ENCODE results near the gene MRPL22. TPM values are rescaled to one million over a fixed set of nuclear protein-coding genes. Genes with fewer than 3 reads are reported as not detected.

The MRPL22 gene
- total and polyA plus RNA-seq, 4 donors = 12.5 to 57.3 (median 20.9) TPM

GRCh38 chr5:154892369-154892771 lies 48.5 kb upstream of the MRPL22 start:
- Histone ChIP-seq H3K27me3 (ENCODE audit: control insufficient read depth in 4 of 4, insufficient read depth in 4 of 4, low read length in 3 of 4) (no peaks in the 10 kb centered on the region), H3K36me3 (ENCODE audit: control insufficient read depth in 4 of 4, insufficient read depth in 3 of 4, low read depth in 1 of 4, low read length in 3 of 4) (peaks cover 16 to 71% (median 62%) of the 10 kb centered on the region in 4 donors), H3K9ac (ENCODE audit: low read depth in 1 of 2, low read length in 2 of 2) (no peak overlapping the region), H3K27ac (ENCODE audit: low read depth in 1 of 2, low read length in 2 of 2) (no peak overlapping the region), H3K4me3 (ENCODE audit: low read depth in 1 of 3, low read length in 3 of 3) (no peak overlapping the region), H3K9me3 (ENCODE audit: control insufficient read depth in 4 of 4, low read length in 3 of 4) (peaks cover 0 to 3% (median 0%) of the 10 kb centered on the region in 4 donors), H3K4me1 (ENCODE audit: control insufficient read depth in 4 of 4, insufficient read depth in 4 of 4, low read length in 3 of 4) (no peaks in the 10 kb centered on the region)
- no peak for TF ChIP-seq RAD21 (IDR thresholded peaks at IDR 0.05)
- no peak for TF ChIP-seq SP1 (IDR thresholded peaks at IDR 0.05)
- no peak for TF ChIP-seq REST (IDR thresholded peaks at IDR 0.05)
- no peak for TF ChIP-seq HNF4G (IDR thresholded peaks at IDR 0.05)
- TF ChIP-seq RXRA (IDR thresholded peaks at IDR 0.05) = no peak
- TF ChIP-seq NR2F2 (IDR thresholded peaks at IDR 0.05) = no peak
- no peak for TF ChIP-seq ATF3 (IDR thresholded peaks at IDR 0.05)
- TF ChIP-seq TAF1 (conservative IDR thresholded peaks at IDR 0.05) = no peak
- TF ChIP-seq CTCF (IDR thresholded peaks at IDR 0.05; ENCODE audit: low read depth, low read length, missing input control) = no peak
- TF ChIP-seq JUND (IDR thresholded peaks at IDR 0.05) = no peak
- DNase-seq (ENCODE audit: low spot score) = no peak
- WGBS = 83% methylated on average over 13 of the region's 13 CpGs

- Histone ChIP-seq H3K27ac (ENCODE audit: low read depth in 1 of 2, low read length in 2 of 2) (no peak overlapping the region), H3K4me3 (ENCODE audit: low read depth in 1 of 3, low read length in 3 of 3) (no peak overlapping the region), H3K4me1 (ENCODE audit: control insufficient read depth in 4 of 4, insufficient read depth in 4 of 4, low read length in 3 of 4) (no peaks in the 10 kb centered on the region), H3K36me3 (ENCODE audit: control insufficient read depth in 4 of 4, insufficient read depth in 3 of 4, low read depth in 1 of 4, low read length in 3 of 4) (peaks cover 17 to 69% (median 60%) of the 10 kb centered on the region in 4 donors), H3K27me3 (ENCODE audit: control insufficient read depth in 4 of 4, insufficient read depth in 4 of 4, low read length in 3 of 4) (no peaks in the 10 kb centered on the region), H3K9ac (ENCODE audit: low read depth in 1 of 2, low read length in 2 of 2) (no peak overlapping the region), H3K9me3 (ENCODE audit: control insufficient read depth in 4 of 4, low read length in 3 of 4) (no peaks in the 10 kb centered on the region)
- 96% methylated on average over 5 of the region's 5 CpGs for WGBS
- TF ChIP-seq EGR1 (IDR thresholded peaks at IDR 0.05; ENCODE audit: low read depth in 2 of 2) (no peak), FOXA2 (IDR thresholded peaks at IDR 0.05) (no peak), FOXA1 (IDR thresholded peaks at IDR 0.05) (no peak), JUND (IDR thresholded peaks at IDR 0.05) (no peak), ZBTB33 (IDR thresholded peaks at IDR 0.05) (no peak), RAD21 (IDR thresholded peaks at IDR 0.05) (no peak), YY1 (IDR thresholded peaks at IDR 0.05) (no peak), SP1 (IDR thresholded peaks at IDR 0.05) (no peak), TAF1 (conservative IDR thresholded peaks at IDR 0.05) (no peak), GABPA (IDR thresholded peaks at IDR 0.05 in 1 of 2, conservative IDR thresholded peaks at IDR 0.05 in 1 of 2) (no peak), MAX (IDR thresholded peaks at IDR 0.05) (no peak), ATF3 (IDR thresholded peaks at IDR 0.05) (no peak), HNF4A (conservative IDR thresholded peaks at IDR 0.05) (no peak)
- no peak for DNase-seq (ENCODE audit: low spot score)
Observed at GRCh38 chr5:154893381-154893780, 47.5 kb upstream of the MRPL22 start.

Measured in liver (tissue), 9 donors.